Pancreas (tissue), 8 donors: ENCODE results near the gene SMIM11. TPM values are rescaled to one million over a fixed set of nuclear protein-coding genes. Genes with fewer than 3 reads are reported as not detected.

Experiments
- polyA plus RNA-seq, 2 donors: library from polyadenylated mRNA; stranded (reverse); fragments of 200-250 nt; gene quantifications; one replicate each; pipeline ENCODE4 v1.2.3, GENCODE V29; 2013
- total RNA-seq, 6 donors: library from RNA; stranded (reverse); fragmentation: NEBNext Ultra II Directional in 4 of 6; extraction: Animal tissue kit (Norgen Biotek cat#: 25700) in 4 of 6; gene quantifications; one replicate each; pipeline versions ENCODE4 v1.2.1 to v1.2.4, GENCODE V29; 2021 to 2023
- donor health status: healthy with polysubstance abuse.
- donor health status: DM: no; HTN: no; CAD: no; lungs with moderate emphysema.
- donor health status: DM: no; HTN: no; CAD: no.
- donor health status: Bipolar disorder and iron deficiency.
- donor health status: DM: yes; HTN: yes; CAD: no.
- donor health status: DM: no; HTN: no; CAD: no.
- donor health status: DM: no; HTN: no; CAD: no.
- donor health status: DM: yes; HTN: yes; CAD: no.

The SMIM11 gene
- total and polyA plus RNA-seq, 8 donors: 1.3 to 10.8 (median 3.3) TPM

Other genes with a start within 250 kb of the SMIM11 start
- not detected for gene KCNE2, start 11.5 kb upstream of the SMIM11 start, total RNA-seq
- not detected for gene KCNE2, start 11.5 kb upstream of the SMIM11 start, polyA plus RNA-seq
- gene SMIM34, start 48.4 kb downstream of the SMIM11 start, total RNA-seq: not detected
- not detected for gene SMIM34, start 48.4 kb downstream of the SMIM11 start, polyA plus RNA-seq
- under 1 TPM; 0.20 to 0.75 (median 0.31) TPM for gene KCNE1, start 136.7 kb downstream of the SMIM11 start, total RNA-seq
- under 1 TPM; 0.05 to 0.30 TPM for gene KCNE1, start 136.7 kb downstream of the SMIM11 start, polyA plus RNA-seq
- gene RCAN1, start 239.6 kb downstream of the SMIM11 start, total RNA-seq: 10 to 100 TPM in 5 of 6 donors, 1 to 10 TPM in 1; 9.5 to 19.7 (median 14.9) TPM
- 10 to 100 TPM in 1 of 2 donors, 1 to 10 TPM in 1; 9.5 to 15.3 TPM for gene RCAN1, start 239.6 kb downstream of the SMIM11 start, polyA plus RNA-seq